GM21528 (cell line): ENCODE data around the gene TMEM42.

ENCODE experiments used
- ATAC-seq: cut with Tn5 transposase; IDR thresholded peaks from one replicate; pipeline ENCODE4 v1.9.1; 2021; ENCODE audit warnings: mild to moderate bottlenecking, moderate library complexity; ENCODE audit not compliant: unreplicated experiment, low FRiP score

Gene TMEM42

DNA sequence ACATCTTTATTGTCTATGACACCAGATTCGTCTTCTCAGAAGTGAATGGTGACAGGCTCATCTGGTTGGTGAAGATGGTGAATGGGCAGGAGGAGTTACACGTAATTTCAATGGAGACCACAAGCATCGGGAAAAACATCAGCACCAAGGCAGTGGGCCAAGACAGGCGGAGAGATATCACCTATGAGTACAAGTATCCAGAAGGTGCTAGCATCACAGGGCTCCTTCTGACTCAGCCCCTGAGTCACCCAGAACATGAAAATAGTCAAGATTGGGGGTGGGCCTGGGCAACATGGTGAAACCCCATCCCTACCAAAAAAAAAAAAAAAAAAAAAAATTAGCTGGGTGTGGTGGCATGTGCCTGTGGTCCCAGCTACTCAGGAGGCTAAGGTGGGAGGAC lies 45.3 kb downstream of the TMEM42 start:
- no peak for ATAC-seq

DNA sequence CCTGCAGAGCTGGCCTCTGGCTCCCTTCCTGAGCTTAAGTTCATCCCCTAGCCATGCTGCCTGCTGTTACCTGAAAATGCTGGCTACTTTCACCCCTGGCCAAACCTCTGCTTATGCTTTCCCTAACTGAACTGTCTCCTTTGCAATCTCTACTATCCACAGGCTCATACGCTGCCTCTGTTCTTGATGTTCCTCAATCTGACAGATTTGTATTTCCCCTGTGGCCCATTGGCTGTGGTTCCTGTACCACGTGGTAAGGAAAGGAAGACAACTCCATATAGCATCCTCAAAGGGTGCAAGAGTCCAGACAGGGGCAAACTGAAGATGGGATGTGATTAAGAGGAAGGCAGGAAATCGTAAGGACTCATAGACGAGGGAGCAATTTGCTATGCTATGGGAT lies 45.9 kb downstream of the TMEM42 start:
- no peak for ATAC-seq

DNA sequence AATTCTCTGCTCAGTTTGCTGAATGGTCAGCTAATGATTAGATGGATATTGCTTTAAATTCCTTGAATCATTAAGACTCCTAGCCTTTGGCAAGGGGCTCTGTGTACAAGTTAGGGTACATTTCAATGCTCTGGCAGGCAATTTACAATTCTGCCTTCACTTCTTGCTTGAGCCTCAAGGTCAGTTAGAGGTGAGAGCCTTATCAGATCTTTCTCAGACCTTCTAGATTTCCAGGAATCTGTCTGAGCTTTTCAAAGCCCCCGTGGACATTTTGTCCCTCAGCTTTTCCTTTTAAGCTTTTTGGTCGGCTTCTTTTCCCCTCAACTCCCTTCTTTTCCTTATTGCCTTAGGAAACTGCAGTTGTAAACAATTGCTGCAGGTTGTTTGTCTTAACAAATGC lies 47.4 kb downstream of the TMEM42 start:
- ATAC-seq: no peak

DNA sequence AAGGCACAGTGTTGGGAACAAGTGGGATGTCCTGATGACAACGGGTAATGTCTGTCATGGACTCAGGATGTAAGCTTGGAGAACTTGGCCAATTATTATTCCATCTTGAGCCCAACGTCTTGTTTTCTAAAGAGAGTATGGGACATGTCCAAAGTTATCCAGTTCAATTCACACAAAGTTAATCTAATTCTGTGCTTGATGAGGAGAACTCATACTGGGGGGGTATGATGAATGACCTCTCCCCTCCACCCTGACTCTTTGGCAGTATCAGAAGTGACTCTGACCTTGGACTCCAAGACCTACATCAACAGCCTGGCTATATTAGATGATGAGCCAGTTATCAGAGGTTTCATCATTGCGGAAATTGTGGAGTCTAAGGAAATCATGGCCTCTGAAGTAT lies 49.0 kb downstream of the TMEM42 start:
- ATAC-seq: no peak

GRCh38 chr3:44913868-44914468 lies 52.3 kb downstream of the TMEM42 start:
- ATAC-seq: no peak

DNA sequence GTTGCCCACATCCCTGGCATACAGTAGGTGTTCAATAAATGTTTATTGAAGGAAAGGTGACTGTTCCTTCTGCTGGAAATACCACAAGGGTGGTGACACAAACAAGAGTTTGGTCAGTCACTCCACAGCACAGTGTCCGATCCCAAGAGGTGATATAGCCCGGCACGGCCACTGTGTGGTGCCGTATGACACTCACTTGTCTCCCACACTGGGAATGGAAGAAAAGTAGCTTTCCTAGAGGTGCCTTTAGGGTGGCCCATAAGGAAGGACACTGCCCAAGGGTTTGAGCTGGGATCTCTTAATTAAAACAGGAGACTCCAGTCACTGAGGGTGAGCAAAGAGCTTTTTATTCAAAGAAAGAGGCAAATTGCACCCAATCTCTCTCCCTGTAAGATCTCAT lies 53.2 kb downstream of the TMEM42 start:
- ATAC-seq: no peak
